Spleen (tissue), 11 donors: ENCODE measurements around the gene PPP6R3. TPM values are rescaled to one million over a fixed set of nuclear protein-coding genes. Genes with fewer than 3 reads are reported as not detected.
"Not testable (repeated sequence)": the region's sequence is repeated elsewhere in the genome, so short reads cannot be mapped to it uniquely, and the experiment has no call there.

ENCODE experiments used
- DNase-seq: peaks from one replicate; pipeline ENCODE4 v3.0.0-alpha.2; 2020
- H3K27ac ChIP-seq, 8 donors: fragments of 200-600 bp; sonication (generic) in 7 of 8; 1 replicate in 4 of 8; 2 replicates in 4 of 8; pipeline versions ENCODE4 v1.5.0 to v1.8.0; 2016 to 2021; ENCODE audit warnings: inconsistent platforms in 4 of 8, mild to moderate bottlenecking in 4 of 8, moderate library complexity in 1 of 8
- H3K27me3 ChIP-seq, 7 donors: fragments of 200-600 bp; sonication (generic) in 6 of 7; replicated peaks in 1 of 7; 1 replicate in 4 of 7; 2 replicates in 3 of 7; pipeline versions ENCODE4 v1.5.0 to v1.8.0; 2016 to 2021; ENCODE audit warnings: inconsistent platforms in 3 of 7, mild to moderate bottlenecking in 1 of 7
- H3K36me3 ChIP-seq, 6 donors: fragments of 200-600 bp; sonication (generic) in 5 of 6; 1 replicate in 4 of 6; 2 replicates in 2 of 6; pipeline versions ENCODE4 v1.5.0 to v1.8.0; 2016 to 2021; ENCODE audit warnings: inconsistent platforms in 2 of 6
- H3K4me1 ChIP-seq, 6 donors: fragments of 200-600 bp; sonication (generic) in 5 of 6; 1 replicate in 3 of 6; 2 replicates in 3 of 6; pipeline versions ENCODE4 v1.5.0 to v1.8.0; 2016 to 2021; ENCODE audit warnings: inconsistent platforms in 3 of 6
- H3K4me3 ChIP-seq, 8 donors: fragments of 200-600 bp; sonication (generic) in 7 of 8; 1 replicate in 4 of 8; 2 replicates in 4 of 8; pipeline versions ENCODE4 v1.5.0 to v1.8.0; 2016 to 2021; ENCODE audit warnings: inconsistent platforms in 4 of 8, mild to moderate bottlenecking in 4 of 8, moderate library complexity in 2 of 8
- H3K9me3 ChIP-seq, 8 donors: fragments of 200-600 bp; sonication (generic) in 7 of 8; 1 replicate in 4 of 8; 2 replicates in 4 of 8; pipeline versions ENCODE4 v1.5.0 to v1.8.0; 2016 to 2021; ENCODE audit warnings: inconsistent platforms in 4 of 8
- CTCF ChIP-seq, 11 experiments: fragments of 200-600 bp in 7 of 11; fragments of 450-650 bp in 4 of 11; sonication (generic) in 4 of 11; IDR thresholded peaks in 8 of 11; conservative IDR thresholded peaks in 3 of 11; 1 replicate in 7 of 11; 2 replicates in 4 of 11; pipeline versions ENCODE4 v1.4.0 to v1.8.0; 2016 to 2021; ENCODE audit warnings: antibody characterized with exemption in 11 of 11, inconsistent platforms in 4 of 11, mild to moderate bottlenecking in 1 of 11
- POLR2A ChIP-seq, 3 donors: fragments of 450-650 bp; IDR thresholded peaks; one replicate each; pipeline ENCODE4 v1.5.1; 2017; ENCODE audit warnings: antibody characterized with exemption in 3 of 3, mild to moderate bottlenecking in 1 of 3
- POLR2AphosphoS5 ChIP-seq, 3 donors: sonication (generic); formaldehyde crosslinking; IDR thresholded peaks; one replicate each; pipeline ENCODE4 v1.5.1; 2017; ENCODE audit warnings: antibody characterized with exemption in 3 of 3
- WGBS, 5 donors: extraction: QIAGEN DNeasy Blood & Tissue Kit in 3 of 5; methylation state at CpG; one replicate each; pipeline versions ENCODE4 v1.1.5 to v1.1.7; 2013 to 2018; 5-methylcytosine and 5-hydroxymethylcytosine counted together
- intact Hi-C: fragments of 100-400 bp; cut with DNase I; formaldehyde crosslinking; loops from one replicate; pipeline ENCODE4 v1.15.0; 2023; ENCODE audit warnings: low total_unique reads
- polyA plus RNA-seq, 3 donors: library from polyadenylated mRNA; stranded (reverse); fragments of 200-250 nt; gene quantifications; one replicate each; pipeline ENCODE4 v1.2.1, GENCODE V29; 2013
- total RNA-seq, 7 donors: library from RNA; depleted of rRNA in 3 of 7; stranded (reverse); fragments of >200 nt in 3 of 7; fragmentation: NEBNext Ultra II Directional in 4 of 7; extraction: Animal tissue kit (Norgen Biotek cat#: 25700) in 4 of 7; gene quantifications; one replicate each; pipeline versions ENCODE4 v1.1.0 to v1.2.1, GENCODE V29; 2016 to 2021
- donor health status: healthy with polysubstance abuse.
- donor health status: DM: no; HTN: no; CAD: no; lungs with moderate emphysema.
- donor health status: DM: no; HTN: no; CAD: no.
- donor health status: Bipolar disorder and iron deficiency.
- donor health status: healthy.
- donor health status: DM: no; HTN: no; CAD: no.
- donor health status: DM: yes; HTN: yes; CAD: no.

Gene PPP6R3
- total and polyA plus RNA-seq, 10 donors, result 23.9 to 178 (median 122) TPM

GRCh38 chr11:68472778-68473177, 12.2 kb downstream of the PPP6R3 start:
- TF ChIP-seq POLR2A (IDR thresholded peaks at IDR 0.05) (no peak), CTCF (IDR thresholded peaks at IDR 0.05 in 8 of 11, conservative IDR thresholded peaks at IDR 0.05 in 3 of 11) (no peak), POLR2AphosphoS5 (IDR thresholded peaks at IDR 0.05) (no peak)
- intact Hi-C loops, result no loop called here

GRCh38 chr11:68473693-68474092, 13.1 kb downstream of the PPP6R3 start:
- H3K4me1 ChIP-seq, result peaks cover 45 to 85% (median 76%) of the 10 kb centered on the region in 6 donors
- 70 to 89% (median 83%) methylated on average over 1 of the region's 1 CpG for WGBS, 5 donors
- TF ChIP-seq POLR2AphosphoS5 (IDR thresholded peaks at IDR 0.05), result no peak
- no peak for TF ChIP-seq POLR2A (IDR thresholded peaks at IDR 0.05)
- TF ChIP-seq CTCF (IDR thresholded peaks at IDR 0.05 in 8 of 11, conservative IDR thresholded peaks at IDR 0.05 in 3 of 11), result no peak
- H3K9me3 ChIP-seq, result no peaks in the 10 kb centered on the region
- H3K27me3 ChIP-seq, result no peaks in the 10 kb centered on the region
- H3K36me3 ChIP-seq, result peaks cover 0 to 21% (median 0%) of the 10 kb centered on the region in 6 donors
- DNase-seq, result no peak
- H3K27ac ChIP-seq, result no peak overlapping the region
- no peak overlapping the region for H3K4me3 ChIP-seq
- intact Hi-C loops, result no loop called here

More at GRCh38 chr11:68472778-68473177, 12.2 kb downstream of the PPP6R3 start:
- Histone ChIP-seq H3K4me1 (peaks cover 55 to 87% (median 80%) of the 10 kb centered on the region in 6 donors), H3K4me3 (no peak overlapping the region), H3K9me3 (no peaks in the 10 kb centered on the region), H3K27me3 (no peaks in the 10 kb centered on the region), H3K36me3 (peaks cover 0 to 23% (median 0%) of the 10 kb centered on the region in 6 donors), H3K27ac (no peak overlapping the region)
- DNase-seq, result no peak
- 92 to 96% (median 93%) methylated on average over 2 of the region's 2 CpGs for WGBS, 5 donors

GRCh38 chr11:68475626-68476025, 15.1 kb downstream of the PPP6R3 start:
- DNase-seq, H3K27ac ChIP-seq, H3K4me3 ChIP-seq, H3K9me3 ChIP-seq, intact Hi-C loops, H3K27me3 ChIP-seq: not testable (repeated sequence)
- peaks cover 36 to 85% (median 69%) of the 10 kb centered on the region in 6 donors for H3K4me1 ChIP-seq
- WGBS, 5 donors, result 91 to 97% (median 97%) methylated on average over 18 to 34 of the region's 34 CpGs
- H3K36me3 ChIP-seq, result peaks cover 0 to 30% (median 0%) of the 10 kb centered on the region in 6 donors

- intact Hi-C loops, result no loop called here
- H3K9me3 ChIP-seq, result peaks cover 0 to under 1% (median 0%) of the 10 kb centered on the region in 8 donors
- no peak for TF ChIP-seq POLR2AphosphoS5 (IDR thresholded peaks at IDR 0.05)
- TF ChIP-seq POLR2A (IDR thresholded peaks at IDR 0.05), result no peak
- TF ChIP-seq CTCF (IDR thresholded peaks at IDR 0.05 in 8 of 11, conservative IDR thresholded peaks at IDR 0.05 in 3 of 11), result no peak
- H3K36me3 ChIP-seq, result peaks cover 0 to 21% (median 0%) of the 10 kb centered on the region in 6 donors
- 80 to 86% (median 83%) methylated on average over 3 of the region's 3 CpGs for WGBS, 5 donors
- H3K27me3 ChIP-seq, result no peaks in the 10 kb centered on the region
- peaks cover 21 to 81% (median 49%) of the 10 kb centered on the region in 6 donors for H3K4me1 ChIP-seq
- no peak overlapping the region for H3K27ac ChIP-seq
- DNase-seq, result no peak
- H3K4me3 ChIP-seq, result no peak overlapping the region
Measured at GRCh38 chr11:68479390-68479789, 18.8 kb downstream of the PPP6R3 start.
